HL-60/S4 treated with phorbol 12-myristate 13-acetate at 8.2 ng/mL for 4 days and 3 days (cell line): Measurements from ENCODE around the gene SELENOW.
"Not testable (repeated sequence)": the region's sequence is repeated elsewhere in the genome, so short reads cannot be mapped to it uniquely, and the experiment has no call there.

ENCODE experiments used
- in situ Hi-C: fragments of 300-500 bp; cut with MboI; formaldehyde crosslinking; loops from 2 replicates; pipeline ENCODE4 v1.15.0; 2022; ENCODE audit warnings: low sequenced_read_pairs

The SELENOW gene

DNA sequence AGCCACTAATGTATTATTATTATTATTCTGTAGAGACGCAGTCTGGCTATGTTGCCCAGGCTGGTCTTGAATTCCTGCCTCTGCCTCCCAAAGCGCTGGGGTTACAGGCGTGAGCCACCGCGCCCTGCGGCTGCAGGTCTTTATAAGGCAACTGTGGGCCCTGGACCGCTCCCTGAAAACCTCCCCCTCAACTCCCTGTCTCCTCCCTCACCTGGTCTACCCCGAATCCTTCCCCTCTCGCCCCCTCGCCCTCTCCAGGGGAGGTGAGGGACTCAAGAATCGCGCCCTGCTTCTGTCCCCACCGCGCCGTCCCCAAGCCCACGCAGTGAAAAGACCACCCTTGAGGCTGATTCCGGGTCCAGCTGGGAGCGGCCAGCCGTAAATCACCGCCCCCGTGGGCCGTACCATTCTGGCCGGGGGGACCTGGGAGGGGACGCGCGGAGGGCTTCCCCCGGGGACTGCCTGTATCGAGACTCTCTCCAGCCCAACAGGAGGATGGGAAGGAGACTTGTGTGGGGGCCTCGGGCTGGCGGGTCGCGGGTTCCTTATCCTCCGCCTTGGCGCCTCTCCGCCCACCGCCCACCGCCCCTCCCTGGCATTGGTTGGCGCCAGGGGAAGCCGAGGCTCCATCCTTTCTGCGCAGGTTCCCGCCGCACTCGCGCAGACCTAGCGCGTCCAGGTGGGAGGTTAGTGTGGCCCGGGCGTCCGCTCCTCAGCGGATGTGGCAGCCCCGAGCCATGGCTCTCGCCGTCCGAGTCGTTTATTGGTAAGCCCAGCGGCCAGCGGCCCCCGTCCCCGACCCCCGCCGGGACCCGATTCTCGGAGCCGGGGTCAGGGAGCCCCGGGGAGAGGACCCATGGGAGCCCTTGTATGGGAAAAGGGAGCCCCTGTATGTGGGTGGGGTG lies at the start of gene SELENOW:
TSS of gene SELENOW (plus strand) at position 655 of the 905 bp plus-strand sequence. CDS start at position 738, 83 bp downstream.
- in situ Hi-C loops: no loop called here

DNA sequence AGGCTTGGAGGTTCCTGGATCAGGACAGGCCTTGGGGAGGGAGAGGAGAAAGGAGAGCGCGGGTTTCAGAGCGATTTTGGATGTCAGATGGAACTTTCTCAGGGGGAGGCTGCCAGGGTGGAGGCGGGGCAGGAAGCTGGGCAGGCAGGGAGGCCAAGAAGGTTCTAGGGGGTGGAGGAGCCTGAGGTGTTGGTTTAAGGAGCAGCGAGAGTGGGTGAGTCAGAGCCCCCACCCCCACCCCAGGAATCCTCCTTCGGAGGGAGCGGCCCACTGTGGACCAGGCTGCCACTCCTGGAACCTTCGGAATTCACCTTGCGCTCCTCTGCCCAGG lies 49.1 kb upstream of the SELENOW start:
- in situ Hi-C loops: no loop called here

DNA sequence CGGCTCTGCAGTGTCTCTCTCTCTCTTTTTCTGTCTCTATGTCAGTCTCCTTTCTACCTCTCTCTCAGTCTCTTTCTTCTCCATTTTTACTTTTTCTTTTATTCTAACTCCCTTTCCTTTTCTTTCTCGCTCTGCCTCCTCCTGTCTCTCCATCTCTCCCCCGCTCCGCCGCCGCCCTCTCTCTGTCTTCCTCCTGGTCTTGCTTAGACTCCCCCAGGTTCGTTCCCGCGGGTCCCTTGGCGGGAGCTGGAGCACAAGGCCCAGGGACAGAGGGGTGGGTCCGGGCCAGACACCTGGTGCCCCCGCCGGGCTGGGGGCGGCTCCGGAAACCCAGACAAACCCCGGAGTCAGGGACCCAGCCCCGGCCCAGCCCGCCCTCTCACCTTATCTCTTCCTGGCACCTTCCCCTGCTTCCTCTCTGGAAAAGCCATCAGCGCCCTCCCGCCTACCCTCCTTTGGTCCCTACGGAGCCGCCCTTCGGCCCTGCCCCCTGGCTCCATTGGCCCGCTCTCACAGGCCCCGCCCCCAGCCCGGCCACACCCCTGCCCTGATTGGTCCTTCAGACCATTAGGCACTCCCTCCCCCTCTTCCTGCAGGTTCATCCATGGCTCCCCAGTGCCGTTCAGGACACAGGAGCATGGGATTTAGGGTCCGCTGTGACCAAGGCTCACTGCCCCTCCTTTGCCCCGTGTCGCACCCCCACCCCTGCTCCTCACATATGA lies 48.5 kb upstream of the SELENOW start:
- in situ Hi-C loops: no loop called here

DNA sequence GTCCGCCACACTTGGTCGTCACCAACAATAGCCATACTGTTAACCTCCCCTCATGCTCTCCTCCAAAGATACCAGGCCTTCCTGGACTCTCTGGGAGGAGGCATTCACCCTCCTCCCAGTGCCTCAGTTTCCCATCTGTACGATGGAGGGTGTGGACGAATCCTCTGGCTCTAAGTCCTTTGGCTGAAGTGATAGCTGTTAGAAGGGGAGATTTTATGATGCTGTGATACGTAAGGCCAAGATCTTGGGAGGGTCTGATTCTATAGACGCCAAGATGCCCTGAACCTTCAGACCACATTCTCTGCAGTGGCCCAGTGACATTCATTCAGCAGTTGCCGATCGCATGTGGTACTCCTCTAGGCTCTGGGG lies 48.0 kb upstream of the SELENOW start:
- in situ Hi-C loops: no loop called here

DNA sequence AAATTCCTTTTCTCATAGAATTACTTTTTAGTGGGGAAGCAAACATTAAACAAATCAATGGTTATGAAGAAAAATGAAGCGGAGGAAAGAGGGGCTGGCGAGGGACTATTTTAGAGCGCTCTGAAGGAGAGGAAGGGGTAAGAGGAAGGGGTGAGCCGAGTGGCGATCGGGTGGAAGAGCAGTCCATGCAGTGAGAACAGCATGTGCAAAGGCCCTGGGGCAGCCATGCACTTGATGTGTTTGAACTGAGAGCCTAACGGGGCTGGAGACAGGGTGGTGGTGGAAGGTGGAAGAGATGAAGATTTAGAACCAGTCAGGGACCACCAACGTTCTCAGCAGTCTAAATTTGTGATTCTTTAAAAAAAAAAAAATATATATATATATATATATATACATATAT lies 47.6 kb upstream of the SELENOW start:
- in situ Hi-C loops: no loop called here

DNA sequence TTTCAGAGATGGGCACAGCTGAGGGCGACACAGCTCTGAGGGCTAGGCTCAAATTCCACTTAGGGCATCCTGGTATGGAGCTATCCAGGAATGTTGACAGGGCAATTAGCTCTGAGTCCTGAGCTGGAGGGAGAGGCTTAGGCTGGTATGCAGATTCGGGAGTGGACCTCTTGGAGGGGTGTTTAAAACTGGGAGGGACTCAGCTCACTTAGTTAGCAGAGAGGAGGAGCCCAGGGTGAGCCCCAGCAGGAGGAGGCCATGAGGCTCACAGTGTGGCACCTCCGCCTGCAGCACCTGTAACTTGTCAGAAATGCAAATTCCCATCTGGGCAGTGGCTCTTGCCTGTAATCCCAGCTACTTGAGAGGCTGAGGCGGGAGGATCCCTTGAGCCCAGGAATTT lies 43.4 kb upstream of the SELENOW start:
- in situ Hi-C loops: no loop called here

DNA sequence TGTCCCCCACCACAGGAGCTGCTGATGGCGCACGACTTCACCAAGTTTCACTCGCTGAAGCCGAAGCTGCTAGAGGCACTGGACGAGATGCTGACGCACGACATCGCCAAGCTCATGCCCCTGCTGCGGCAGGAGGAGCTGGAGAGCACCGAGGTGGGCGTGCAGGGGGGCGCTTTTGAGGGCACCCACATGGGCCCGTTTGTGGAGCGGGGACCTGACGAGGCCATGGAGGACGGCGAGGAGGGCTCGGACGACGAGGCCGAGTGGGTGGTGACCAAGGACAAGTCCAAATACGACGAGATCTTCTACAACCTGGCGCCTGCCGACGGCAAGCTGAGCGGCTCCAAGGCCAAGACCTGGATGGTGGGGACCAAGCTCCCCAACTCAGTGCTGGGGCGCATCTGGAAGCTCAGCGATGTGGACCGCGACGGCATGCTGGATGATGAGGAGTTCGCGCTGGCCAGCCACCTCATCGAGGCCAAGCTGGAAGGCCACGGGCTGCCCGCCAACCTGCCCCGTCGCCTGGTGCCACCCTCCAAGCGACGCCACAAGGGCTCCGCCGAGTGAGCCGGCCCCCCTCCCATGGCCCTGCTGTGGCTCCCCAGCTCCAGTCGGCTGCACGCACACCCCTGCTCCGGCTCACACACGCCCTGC lies 37.5 kb upstream of the SELENOW start:
- in situ Hi-C loops: no loop called here

DNA sequence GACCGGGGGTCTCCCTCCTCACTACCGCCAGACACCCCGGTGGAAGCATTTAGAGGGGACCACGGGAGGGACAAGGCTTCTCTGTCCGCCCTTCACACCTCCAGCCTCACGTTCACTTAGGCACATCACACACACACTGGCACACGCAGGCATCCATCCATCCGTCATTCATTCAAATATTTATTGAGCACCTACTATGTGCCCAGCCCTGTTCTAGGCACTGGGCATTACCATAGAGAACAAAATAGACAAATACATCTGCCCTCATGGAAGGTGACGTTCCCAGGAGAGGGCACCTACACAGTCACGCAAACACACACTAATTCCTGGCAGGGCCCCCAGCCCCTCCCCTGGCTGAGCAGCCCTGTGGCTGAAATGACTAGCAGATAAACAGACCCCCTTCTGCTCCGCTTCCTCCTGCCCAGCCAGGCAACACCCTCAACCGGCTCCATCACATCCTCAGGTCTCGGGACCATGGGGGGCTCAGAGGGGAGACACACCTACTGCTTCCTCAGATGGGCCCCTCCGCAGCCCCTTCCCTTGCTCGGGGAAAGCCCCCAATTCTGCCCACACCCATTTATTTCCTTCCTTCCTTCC lies 36.9 kb upstream of the SELENOW start:
- in situ Hi-C loops: no loop called here

DNA sequence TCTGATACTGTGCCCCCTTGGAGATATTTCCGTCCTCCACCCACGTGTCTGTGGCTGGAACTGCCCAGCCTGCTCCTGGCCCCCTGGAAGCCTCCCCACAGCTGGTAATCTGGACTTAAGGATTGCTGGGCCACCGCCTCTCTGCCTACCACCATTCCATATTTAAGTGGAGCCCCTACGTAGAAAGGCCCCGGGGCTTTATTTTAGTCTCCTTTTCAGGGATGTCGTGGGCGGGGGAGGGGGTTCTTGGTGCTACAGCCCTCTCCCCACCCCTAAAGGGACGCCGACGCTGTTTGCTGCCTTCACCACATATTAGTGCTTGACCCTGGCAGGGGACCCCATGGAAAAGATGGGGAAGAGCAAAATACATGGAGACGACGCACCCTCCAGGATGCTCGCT lies 35.9 kb upstream of the SELENOW start:
- in situ Hi-C loops: no loop called here

DNA sequence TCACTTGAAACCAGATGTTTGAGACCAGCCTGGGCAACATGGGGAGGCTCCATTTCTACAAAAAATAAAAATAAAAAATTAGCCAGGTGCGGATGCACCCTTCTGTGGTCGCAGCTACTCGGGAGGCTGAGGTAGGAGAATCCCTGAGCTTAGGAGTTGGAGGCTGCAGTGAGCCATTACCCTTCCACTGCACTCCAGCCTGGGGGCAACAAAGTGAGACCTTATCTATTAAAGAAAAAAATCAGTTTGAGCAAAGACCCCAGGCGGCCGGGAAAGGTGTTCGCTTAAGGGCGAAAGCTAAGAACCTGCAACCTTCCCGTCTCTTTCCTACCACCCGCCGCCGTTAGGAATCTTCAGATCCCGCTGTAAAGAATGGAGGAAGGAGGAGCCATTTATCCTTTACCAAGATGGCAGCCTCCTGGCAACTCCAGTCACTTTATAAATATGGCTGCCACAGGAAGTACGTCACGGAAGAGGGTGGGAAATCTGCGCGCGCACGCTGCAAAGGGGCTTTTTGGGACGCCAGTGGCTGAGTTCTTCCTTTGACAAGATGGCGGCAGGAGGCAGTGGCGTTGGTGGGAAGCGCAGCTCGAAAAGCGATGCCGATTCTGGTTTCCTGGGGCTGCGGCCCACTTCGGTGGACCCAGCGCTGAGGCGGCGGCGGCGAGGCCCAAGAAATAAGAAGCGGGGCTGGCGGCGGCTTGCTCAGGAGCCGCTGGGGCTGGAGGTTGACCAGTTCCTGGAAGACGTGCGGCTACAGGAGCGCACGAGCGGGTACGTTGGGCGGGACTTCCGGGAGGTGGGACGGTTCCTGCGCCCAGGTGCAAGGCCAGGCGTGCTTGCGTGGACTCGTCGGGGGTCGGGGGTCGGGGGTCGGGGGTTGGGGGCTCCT lies 33.2 kb upstream of the SELENOW start, which contains the start of gene NOP53:
TSS of gene NOP53 (plus strand) at position 537 of the 892 bp plus-strand sequence. CDS start at position 551, 14 bp downstream.
- in situ Hi-C loops: no loop called here

DNA sequence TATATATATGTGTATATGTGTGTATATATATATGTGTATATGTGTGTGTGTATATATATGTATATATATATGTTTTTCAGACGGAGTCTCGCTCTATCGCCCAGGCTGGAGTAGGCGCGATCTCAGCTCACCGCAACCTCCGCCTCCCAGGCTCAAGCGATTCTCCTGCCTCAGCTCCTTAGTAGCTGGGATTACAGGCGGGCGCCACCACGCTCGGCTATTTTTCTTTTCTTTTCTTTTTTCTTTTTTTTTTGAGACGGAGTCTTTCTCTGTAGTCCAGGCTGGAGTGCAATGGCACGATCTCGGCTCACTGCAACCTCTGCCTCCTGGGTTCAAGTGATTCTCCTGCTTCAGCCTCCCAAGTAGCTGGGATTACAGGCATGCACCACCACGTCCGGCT lies 32.4 kb upstream of the SELENOW start:
- in situ Hi-C loops: not testable (repeated sequence)

DNA sequence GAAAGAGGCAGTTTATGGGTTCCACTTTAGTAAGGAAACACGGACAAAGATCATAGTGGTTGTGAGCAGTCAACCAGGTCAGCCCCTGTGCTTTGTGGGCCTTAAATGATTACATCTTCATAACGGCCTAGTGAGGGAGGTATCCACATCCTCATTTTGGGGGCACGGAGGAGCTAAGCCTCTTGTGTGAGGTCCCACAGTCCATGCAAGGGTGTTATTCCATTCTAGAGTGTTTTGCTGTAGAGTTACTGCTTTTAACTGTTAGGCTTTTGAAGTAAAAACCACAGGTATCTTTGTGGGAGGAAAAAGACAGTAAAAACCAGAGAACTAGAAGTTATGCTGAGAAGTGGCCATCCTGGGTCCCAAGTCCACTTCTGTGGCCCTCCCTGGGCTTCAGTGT lies 29.2 kb upstream of the SELENOW start:
- in situ Hi-C loops: no loop called here

DNA sequence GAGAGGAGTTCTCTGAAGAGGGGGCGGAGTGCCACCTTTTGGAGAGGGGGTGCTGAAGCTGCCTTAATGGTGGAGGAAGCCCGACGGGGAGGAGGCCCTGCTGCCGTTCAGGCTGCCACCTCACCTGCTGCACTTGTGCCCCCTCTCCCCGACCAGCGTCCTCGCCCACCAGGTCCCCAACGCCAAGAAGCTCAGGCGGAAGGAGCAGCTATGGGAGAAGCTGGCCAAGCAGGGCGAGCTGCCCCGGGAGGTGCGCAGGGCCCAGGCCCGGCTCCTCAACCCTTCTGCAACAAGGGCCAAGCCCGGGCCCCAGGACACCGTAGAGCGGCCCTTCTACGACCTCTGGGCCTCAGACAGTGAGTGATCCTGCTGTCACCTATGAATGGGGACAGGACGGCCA lies 27.8 kb upstream of the SELENOW start:
- in situ Hi-C loops: no loop called here

DNA sequence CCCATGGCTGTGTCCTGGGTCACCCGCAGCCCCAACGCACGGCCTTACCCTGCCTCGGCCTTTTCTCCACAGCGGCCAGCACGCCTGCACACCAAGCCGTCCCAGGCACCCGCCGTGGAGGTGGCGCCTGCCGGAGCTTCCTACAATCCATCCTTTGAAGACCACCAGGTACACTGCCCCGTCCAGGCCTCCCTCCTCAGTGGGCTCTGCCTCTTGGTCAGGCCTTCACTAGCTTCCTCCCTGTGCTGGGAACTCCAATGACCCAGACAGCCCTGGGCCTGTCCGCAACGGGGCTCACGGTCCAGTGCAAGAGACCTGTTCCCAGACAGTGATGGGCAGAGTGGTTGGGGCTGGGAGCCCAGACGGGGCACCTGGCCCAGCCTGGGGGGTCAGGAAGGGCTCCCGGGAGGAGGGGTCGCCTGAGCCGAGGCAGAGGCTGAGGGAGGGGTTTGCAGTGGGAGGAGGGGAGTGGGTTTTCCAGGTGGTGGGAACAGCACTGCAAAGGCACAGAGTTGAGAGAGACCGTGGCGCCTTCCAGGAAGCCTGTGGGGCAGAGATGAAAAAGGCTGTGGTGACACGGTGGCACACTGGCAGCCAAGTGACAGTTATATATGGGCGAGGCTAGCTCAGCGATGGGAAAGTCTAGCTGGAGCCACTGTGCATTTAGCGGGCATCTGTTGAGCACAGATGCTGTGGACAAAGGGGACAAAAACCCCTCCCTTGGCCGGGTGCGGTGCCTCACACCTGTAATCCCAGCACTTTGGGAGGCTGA lies 25.9 kb upstream of the SELENOW start:
- in situ Hi-C loops: no loop called here

DNA sequence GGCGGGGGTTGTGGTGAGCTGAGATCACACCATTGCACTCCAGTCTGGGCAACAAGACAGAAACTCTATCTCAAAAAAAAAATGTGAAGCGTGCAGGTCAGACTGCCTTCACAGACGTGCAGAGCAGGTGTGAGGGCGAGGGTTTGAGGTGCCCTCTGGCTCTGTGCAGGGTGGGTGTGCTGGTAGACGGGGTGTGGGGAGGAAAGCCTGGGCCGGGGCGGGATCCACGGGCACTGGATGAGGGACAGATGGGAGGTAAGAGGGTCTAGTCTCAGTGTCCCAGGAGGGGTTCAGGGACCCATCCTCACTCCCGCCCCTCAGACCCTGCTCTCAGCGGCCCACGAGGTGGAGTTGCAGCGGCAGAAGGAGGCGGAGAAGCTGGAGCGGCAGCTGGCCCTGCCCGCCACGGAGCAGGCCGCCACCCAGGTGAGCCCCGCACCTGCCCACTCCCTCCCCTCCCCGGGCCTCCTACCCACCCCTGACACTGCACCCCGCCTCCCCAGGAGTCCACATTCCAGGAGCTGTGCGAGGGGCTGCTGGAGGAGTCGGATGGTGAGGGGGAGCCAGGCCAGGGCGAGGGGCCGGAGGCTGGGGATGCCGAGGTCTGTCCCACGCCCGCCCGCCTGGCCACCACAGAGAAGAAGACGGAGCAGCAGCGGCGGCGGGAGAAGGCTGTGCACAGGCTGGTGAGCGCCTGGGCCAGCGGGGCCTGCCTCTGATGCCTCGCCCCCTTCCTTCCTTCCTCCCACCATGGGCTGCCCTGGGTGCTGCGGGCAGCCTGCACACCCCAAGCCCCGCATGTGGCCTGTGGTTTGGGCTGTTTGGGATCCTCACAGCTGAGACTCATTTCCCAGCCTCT lies 24.1 kb upstream of the SELENOW start:
- in situ Hi-C loops: no loop called here

DNA sequence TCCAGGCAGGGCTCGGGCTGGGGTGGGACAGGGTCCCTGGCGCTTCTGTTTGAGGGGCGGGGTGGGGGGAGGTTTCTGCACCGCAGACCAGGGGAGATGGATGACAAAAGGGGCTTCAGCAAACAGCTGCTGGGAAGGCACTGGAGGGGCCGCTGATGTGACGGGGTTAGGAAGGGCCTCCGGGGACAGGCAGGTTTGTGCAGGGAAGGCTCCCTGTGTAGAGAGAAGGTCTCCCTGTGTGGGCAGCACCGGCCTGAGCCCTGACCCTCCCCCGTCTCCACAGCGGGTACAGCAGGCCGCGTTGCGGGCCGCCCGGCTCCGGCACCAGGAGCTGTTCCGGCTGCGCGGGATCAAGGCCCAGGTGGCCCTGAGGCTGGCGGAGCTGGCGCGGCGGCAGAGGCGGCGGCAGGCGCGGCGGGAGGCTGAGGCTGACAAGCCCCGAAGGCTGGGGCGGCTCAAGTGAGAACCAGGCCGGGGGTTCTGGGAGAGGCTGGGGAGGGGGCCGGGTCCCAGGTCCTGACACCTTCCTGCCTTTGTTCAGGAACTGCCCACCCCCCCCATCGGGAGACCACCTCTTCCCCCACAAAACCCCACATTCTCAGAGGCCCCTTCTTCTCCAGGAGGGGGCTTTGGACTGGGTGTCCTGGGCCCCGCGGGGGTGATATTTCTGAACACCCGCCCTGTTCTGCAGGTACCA lies 23.3 kb upstream of the SELENOW start:
- in situ Hi-C loops: no loop called here

DNA sequence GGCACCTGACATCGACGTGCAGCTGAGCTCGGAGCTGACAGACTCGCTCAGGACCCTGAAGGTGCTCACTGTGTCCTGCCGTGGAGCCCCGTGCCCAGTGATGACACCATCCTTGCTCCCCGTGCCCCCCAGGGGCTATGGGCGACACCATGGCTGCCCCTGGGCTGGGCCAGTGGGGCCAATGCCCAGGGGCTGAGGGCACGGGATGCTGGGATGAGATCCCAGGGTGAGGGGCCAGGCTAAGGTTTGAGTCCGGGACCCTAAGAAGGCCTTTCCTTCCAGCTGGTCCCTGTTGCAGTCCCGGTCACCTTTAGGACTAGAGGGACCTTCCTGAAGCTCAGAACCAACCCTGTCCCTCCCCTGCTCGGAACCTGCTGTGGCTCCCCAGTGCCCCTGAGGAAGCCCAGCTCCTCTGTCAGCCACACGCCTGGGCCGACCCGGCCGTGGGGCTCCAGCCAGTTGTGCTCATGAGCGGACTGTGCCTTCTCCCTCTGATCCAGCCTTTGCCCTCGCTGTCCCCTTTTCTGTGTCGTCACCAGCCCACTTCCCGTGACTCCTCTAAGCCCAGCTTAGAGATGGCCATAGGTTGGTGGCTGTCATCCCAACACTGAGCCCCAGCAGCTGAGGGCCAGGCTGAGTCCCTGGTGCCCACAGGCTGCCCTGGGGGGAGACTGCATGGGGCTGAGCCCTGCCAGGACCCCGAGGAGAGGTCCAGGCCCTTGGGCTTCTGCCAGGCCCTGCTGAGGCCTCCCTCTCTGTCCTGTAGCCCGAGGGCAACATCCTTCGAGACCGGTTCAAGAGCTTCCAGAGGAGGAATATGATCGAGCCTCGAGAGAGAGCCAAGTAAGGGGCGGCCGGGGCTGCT lies 22.5 kb upstream of the SELENOW start:
- in situ Hi-C loops: no loop called here
